Stimulated activated CD4-positive, alpha-beta T cell treated with anti-CD3 and anti-CD28 coated beads, Interleukin-4, amount 100 ng/mL, for 48 hours (primary cell): ENCODE results near the gene IDH2.
"Not testable (repeated sequence)": the region's sequence is repeated elsewhere in the genome, so short reads cannot be mapped to it uniquely, and the experiment has no call there.

Source experiments
- DNase-seq, 2 donors: peaks; one replicate each; pipeline ENCODE4 v3.0.0-alpha.2; 2020; ENCODE audit warnings: low read depth in 2 of 2

IDH2 gene

GRCh38 chr15:90101969-90102890 is at the start of gene IDH2:
Gene IDH2 (minus strand): TSS chr15:90102468. CDS start chr15:90102390, 78 bp downstream.
- peak; percentile 56 to 71 for DNase-seq

GRCh38 chr15:90150551-90150950 is 48.3 kb upstream of the IDH2 start:
- not testable (repeated sequence) for DNase-seq

GRCh38 chr15:90149609-90150340 is 47.5 kb upstream of the IDH2 start:
- no peak for DNase-seq

- DNase-seq, result not testable (repeated sequence)
Measured at GRCh38 chr15:90146198-90146761, 44.0 kb upstream of the IDH2 start.

- DNase-seq, result no peak
Measured at GRCh38 chr15:90145761-90146160, 43.5 kb upstream of the IDH2 start.

GRCh38 chr15:90145259-90145658 is 43.0 kb upstream of the IDH2 start:
- no peak for DNase-seq

- peak; percentile 61 to 63 for DNase-seq
Measured at GRCh38 chr15:90143166-90143655, 40.9 kb upstream of the IDH2 start.

GRCh38 chr15:90142216-90143165 is 40.2 kb upstream of the IDH2 start:
- DNase-seq, result peak; percentile 11 to 36

GRCh38 chr15:90141646-90142045 is 39.4 kb upstream of the IDH2 start:
- no peak for DNase-seq

GRCh38 chr15:90139549-90139948 is 37.3 kb upstream of the IDH2 start:
- DNase-seq, result peak; percentile 12 to 34

- DNase-seq, result no peak
Measured at GRCh38 chr15:90138071-90138833, 36.0 kb upstream of the IDH2 start.

GRCh38 chr15:90132437-90132836 is 30.2 kb upstream of the IDH2 start:
- no peak for DNase-seq

- no peak for DNase-seq
Measured at GRCh38 chr15:90131848-90132247, 29.6 kb upstream of the IDH2 start.

- DNase-seq, result no peak
Measured at GRCh38 chr15:90130291-90130690, 28.0 kb upstream of the IDH2 start.

- no peak for DNase-seq
Measured at GRCh38 chr15:90126596-90127435, 24.5 kb upstream of the IDH2 start.

GRCh38 chr15:90126022-90126421 is 23.8 kb upstream of the IDH2 start:
- no peak for DNase-seq

GRCh38 chr15:90124507-90124906 is 22.2 kb upstream of the IDH2 start:
- no peak for DNase-seq

- no peak for DNase-seq
Measured at GRCh38 chr15:90121086-90121485, 18.8 kb upstream of the IDH2 start.

GRCh38 chr15:90119367-90119766 is 17.1 kb upstream of the IDH2 start:
- DNase-seq, result no peak
